HG02884 (cell line): ENCODE measurements around the gene NEUROD2.

Source experiments
- ATAC-seq: cut with Tn5 transposase; IDR thresholded peaks from one replicate; pipeline ENCODE4 v1.9.1; 2021; ENCODE audit warnings: mild to moderate bottlenecking, moderate library complexity; ENCODE audit not compliant: unreplicated experiment

NEUROD2 gene

GRCh38 chr17:39635614-39636176 lies 28.0 kb upstream of the NEUROD2 start:
- no peak for ATAC-seq

- no peak for ATAC-seq
Measured at GRCh38 chr17:39634384-39634871, 26.7 kb upstream of the NEUROD2 start.

GRCh38 chr17:39633570-39634183 lies 26.0 kb upstream of the NEUROD2 start:
- ATAC-seq, result no peak

GRCh38 chr17:39632153-39632941 lies 24.6 kb upstream of the NEUROD2 start:
- no peak for ATAC-seq

- no peak for ATAC-seq
Measured at GRCh38 chr17:39631403-39631802, 23.7 kb upstream of the NEUROD2 start.

GRCh38 chr17:39629898-39630297 lies 22.2 kb upstream of the NEUROD2 start:
- no peak for ATAC-seq

- no peak for ATAC-seq
Measured at GRCh38 chr17:39629494-39629880, 21.8 kb upstream of the NEUROD2 start.

- ATAC-seq, result no peak
Measured at GRCh38 chr17:39628655-39629493, 21.2 kb upstream of the NEUROD2 start.

GRCh38 chr17:39627712-39628516 lies 20.2 kb upstream of the NEUROD2 start:
- ATAC-seq, result no peak

- ATAC-seq, result no peak
Measured at GRCh38 chr17:39627047-39627711, 19.5 kb upstream of the NEUROD2 start.

GRCh38 chr17:39626171-39627046 lies 18.7 kb upstream of the NEUROD2 start, which contains the start of gene PPP1R1B:
TSS of gene PPP1R1B (plus strand) at chr17:39626952. CDS start at chr17:39627393, 441 bp downstream.
- ATAC-seq, result no peak

- ATAC-seq, result no peak
Measured at GRCh38 chr17:39625198-39625785, 17.6 kb upstream of the NEUROD2 start.

GRCh38 chr17:39624313-39624712 lies 16.6 kb upstream of the NEUROD2 start:
- no peak for ATAC-seq

- ATAC-seq, result no peak
Measured at GRCh38 chr17:39623356-39623950, 15.7 kb upstream of the NEUROD2 start.

GRCh38 chr17:39622380-39623006 lies 14.8 kb upstream of the NEUROD2 start:
- ATAC-seq, result no peak

GRCh38 chr17:39621523-39622379 lies 14.0 kb upstream of the NEUROD2 start:
- no peak for ATAC-seq

GRCh38 chr17:39619786-39620101 lies 12.0 kb upstream of the NEUROD2 start:
- ATAC-seq, result no peak
